Body of pancreas (tissue), 4 donors: Measurements from ENCODE around the gene PAGE2. TPM values are rescaled to one million over a fixed set of nuclear protein-coding genes. Genes with fewer than 3 reads are reported as not detected.
"Not testable (repeated sequence)": the region's sequence is repeated elsewhere in the genome, so short reads cannot be mapped to it uniquely, and the experiment has no call there.

Experiments used
- ATAC-seq: fragments of 150-250 bp; one replicate; pipeline ENCODE4 v1.9.1; 2016
- DNase-seq, 4 donors: peaks; one replicate each; pipeline ENCODE4 v3.0.0-alpha.2; 2019
- H3K27ac ChIP-seq, 4 donors: fragments of 200-600 bp; sonication (generic); 1 replicate in 3 of 4; 2 replicates in 1 of 4; pipeline versions ENCODE4 v1.5.1 to v1.6.1; 2016 to 2019; ENCODE audit warnings: mild to moderate bottlenecking in 1 of 4, mixed read lengths in 1 of 4, moderate library complexity in 1 of 4
- H3K27me3 ChIP-seq, 2 donors: fragments of 200-600 bp; sonication (generic); one replicate each; pipeline ENCODE4 v1.6.0; 2016; ENCODE audit warnings: mild to moderate bottlenecking in 1 of 2
- H3K36me3 ChIP-seq, 2 donors: fragments of 200-600 bp; sonication (generic); replicated peaks in 1 of 2; 2 replicates each; pipeline ENCODE4 v1.5.1; 2016; ENCODE audit warnings: low read depth in 2 of 2; ENCODE audit not compliant: insufficient read depth in 1 of 2
- H3K4me1 ChIP-seq: fragments of 200-600 bp; sonication (generic); one replicate; pipeline ENCODE4 v1.6.0; 2016
- H3K4me3 ChIP-seq, 2 donors: fragments of 200-600 bp; sonication (generic); 1 replicate in 1 of 2; 2 replicates in 1 of 2; pipeline ENCODE4 v1.5.1; 2016 to 2019
- H3K9me3 ChIP-seq, 3 donors: fragments of 200-600 bp; sonication (generic); 1 replicate in 2 of 3; 2 replicates in 1 of 3; pipeline ENCODE4 v1.5.1; 2016
- POLR2A ChIP-seq, 3 donors: fragments of 450-650 bp; IDR thresholded peaks; one replicate each; pipeline ENCODE4 v1.6.1; 2016; ENCODE audit warnings: antibody characterized with exemption in 3 of 3, mild to moderate bottlenecking in 2 of 3
- WGBS, 2 donors: methylation state at CpG; one replicate each; pipeline ENCODE4 v1.1.5; 2017; 5-methylcytosine and 5-hydroxymethylcytosine counted together
- intact Hi-C: fragments of 100-400 bp; cut with DNase I; formaldehyde crosslinking; loops from one replicate; pipeline ENCODE4 v1.15.1; 2023
- total RNA-seq, 2 donors: library from RNA; depleted of rRNA; stranded (reverse); fragments of >200 nt; gene quantifications; one replicate each; pipeline ENCODE4 v1.1.0, GENCODE V29; 2016
- TF ChIP-seq, protein P1 (sequence below), 7 experiments: fragments of 450-650 bp in 4 of 7; fragments of 200-600 bp in 3 of 7; sonication (generic) in 3 of 7; IDR thresholded peaks; one replicate each; pipeline ENCODE4 v1.5.1; 2016 to 2019; ENCODE audit warnings: antibody characterized with exemption in 7 of 7

Gene PAGE2, protein sequence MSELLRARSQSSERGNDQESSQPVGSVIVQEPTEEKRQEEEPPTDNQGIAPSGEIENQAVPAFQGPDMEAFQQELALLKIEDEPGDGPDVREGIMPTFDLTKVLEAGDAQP
- total RNA-seq = not detected

- no peaks in the 10 kb centered on the region for H3K9me3 ChIP-seq
Observed at GRCh38 chrX:55088795-55089489, at the start of gene PAGE2. TSS of gene PAGE2 (plus strand) at chrX:55089018. CDS start at chrX:55090021, 1,003 bp downstream.

DNA sequence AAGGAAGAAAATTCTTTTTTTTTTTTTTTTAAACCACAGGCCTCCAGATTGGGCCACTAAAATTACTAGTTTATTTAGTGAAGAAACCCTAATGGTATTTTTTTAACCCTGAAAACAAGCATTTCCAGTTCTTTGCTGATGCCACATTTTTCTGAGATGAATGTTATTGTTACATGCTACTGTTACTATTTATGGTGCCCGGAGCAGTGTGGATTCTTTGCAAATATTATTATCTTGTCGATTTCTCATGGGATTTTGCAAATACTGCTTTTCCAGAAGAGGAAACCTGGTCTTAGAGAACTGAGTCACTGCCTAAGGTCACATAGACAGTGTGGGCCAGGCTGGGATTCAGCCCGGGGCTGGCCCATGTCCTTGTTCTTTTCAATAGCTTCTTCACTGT lies 49.3 kb upstream of the PAGE2 start:
- Histone ChIP-seq H3K27me3 (no peaks in the 10 kb centered on the region), H3K4me3 (no peak overlapping the region), H3K4me1 (no peaks in the 10 kb centered on the region), H3K36me3 (no peaks in the 10 kb centered on the region), H3K27ac (no peak overlapping the region), H3K9me3 (no peaks in the 10 kb centered on the region)
- 61 to 94% methylated on average over 2 to 3 of the region's 3 CpGs for WGBS, 2 donors
- intact Hi-C loops = no loop called here
- no peak for TF ChIP-seq POLR2A (IDR thresholded peaks at IDR 0.05)
- TF ChIP-seq, protein P1, sequence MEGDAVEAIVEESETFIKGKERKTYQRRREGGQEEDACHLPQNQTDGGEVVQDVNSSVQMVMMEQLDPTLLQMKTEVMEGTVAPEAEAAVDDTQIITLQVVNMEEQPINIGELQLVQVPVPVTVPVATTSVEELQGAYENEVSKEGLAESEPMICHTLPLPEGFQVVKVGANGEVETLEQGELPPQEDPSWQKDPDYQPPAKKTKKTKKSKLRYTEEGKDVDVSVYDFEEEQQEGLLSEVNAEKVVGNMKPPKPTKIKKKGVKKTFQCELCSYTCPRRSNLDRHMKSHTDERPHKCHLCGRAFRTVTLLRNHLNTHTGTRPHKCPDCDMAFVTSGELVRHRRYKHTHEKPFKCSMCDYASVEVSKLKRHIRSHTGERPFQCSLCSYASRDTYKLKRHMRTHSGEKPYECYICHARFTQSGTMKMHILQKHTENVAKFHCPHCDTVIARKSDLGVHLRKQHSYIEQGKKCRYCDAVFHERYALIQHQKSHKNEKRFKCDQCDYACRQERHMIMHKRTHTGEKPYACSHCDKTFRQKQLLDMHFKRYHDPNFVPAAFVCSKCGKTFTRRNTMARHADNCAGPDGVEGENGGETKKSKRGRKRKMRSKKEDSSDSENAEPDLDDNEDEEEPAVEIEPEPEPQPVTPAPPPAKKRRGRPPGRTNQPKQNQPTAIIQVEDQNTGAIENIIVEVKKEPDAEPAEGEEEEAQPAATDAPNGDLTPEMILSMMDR (IDR thresholded peaks at IDR 0.05) = no peak
- DNase-seq = no peak
- no peak for ATAC-seq

More at GRCh38 chrX:55088795-55089489, at the start of gene PAGE2:
- DNase-seq = no peak
- Histone ChIP-seq H3K4me3 (no peak within 1 kb of the TSS), H3K27me3 (no peaks in the 10 kb centered on the region), H3K36me3 (no peaks in the 10 kb centered on the region), H3K27ac (no peak within 1 kb of the TSS), H3K4me1 (no peaks in the 10 kb centered on the region)
- intact Hi-C loops = no loop called here
- TF ChIP-seq, protein P1 (IDR thresholded peaks at IDR 0.05) = no peak
- TF ChIP-seq POLR2A (IDR thresholded peaks at IDR 0.05) = no peak
- 84 to 89% methylated on average over 13 to 24 of the region's 30 CpGs for WGBS, 2 donors
- no peak for ATAC-seq

GRCh38 chrX:55041514-55041913 lies 47.3 kb upstream of the PAGE2 start:
- ATAC-seq (no peak), DNase-seq (no peak)
- Histone ChIP-seq H3K4me1 (no peaks in the 10 kb centered on the region), H3K4me3 (no peak overlapping the region), H3K27me3 (no peaks in the 10 kb centered on the region), H3K36me3 (no peaks in the 10 kb centered on the region), H3K9me3 (no peaks in the 10 kb centered on the region), H3K27ac (no peak overlapping the region)
- 75% methylated on average over 3 of the region's 6 CpGs; no CpG with 5 or more reads in 1 of the 2 donors for WGBS, 2 donors
- TF ChIP-seq, protein P1 (IDR thresholded peaks at IDR 0.05) = no peak
- no peak for TF ChIP-seq POLR2A (IDR thresholded peaks at IDR 0.05)
- intact Hi-C loops = no loop called here

DNA sequence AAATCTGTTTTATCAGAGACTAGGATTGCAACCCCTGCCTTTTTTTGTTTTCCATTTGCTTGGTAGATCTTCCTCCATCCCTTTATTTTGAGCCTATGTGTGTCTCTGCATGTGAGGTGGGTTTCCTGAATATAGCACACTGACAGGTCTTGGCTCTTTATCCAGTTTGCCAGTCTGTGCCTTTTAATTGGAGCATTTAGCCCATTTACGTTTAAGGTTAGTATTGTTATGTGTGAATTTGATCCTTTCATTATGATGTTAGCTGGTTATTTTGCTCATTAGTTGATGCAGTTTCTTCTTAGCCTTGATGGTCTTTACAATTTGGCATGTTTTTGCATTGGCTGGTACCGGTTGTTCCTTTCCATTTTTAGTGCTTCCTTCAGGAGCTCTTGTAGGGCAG lies 38.2 kb upstream of the PAGE2 start:
- 61 to 67% methylated on average over 2 of the region's 2 CpGs for WGBS, 2 donors
- not testable (repeated sequence) for ATAC-seq, H3K9me3 ChIP-seq, H3K27ac ChIP-seq, H3K27me3 ChIP-seq, H3K36me3 ChIP-seq, DNase-seq, H3K4me1 ChIP-seq, H3K4me3 ChIP-seq
- intact Hi-C loops = loop anchor here (10.0 kb wide), 1 partner anchor 156 kb away; no protein-coding TSS in a partner anchor

DNA sequence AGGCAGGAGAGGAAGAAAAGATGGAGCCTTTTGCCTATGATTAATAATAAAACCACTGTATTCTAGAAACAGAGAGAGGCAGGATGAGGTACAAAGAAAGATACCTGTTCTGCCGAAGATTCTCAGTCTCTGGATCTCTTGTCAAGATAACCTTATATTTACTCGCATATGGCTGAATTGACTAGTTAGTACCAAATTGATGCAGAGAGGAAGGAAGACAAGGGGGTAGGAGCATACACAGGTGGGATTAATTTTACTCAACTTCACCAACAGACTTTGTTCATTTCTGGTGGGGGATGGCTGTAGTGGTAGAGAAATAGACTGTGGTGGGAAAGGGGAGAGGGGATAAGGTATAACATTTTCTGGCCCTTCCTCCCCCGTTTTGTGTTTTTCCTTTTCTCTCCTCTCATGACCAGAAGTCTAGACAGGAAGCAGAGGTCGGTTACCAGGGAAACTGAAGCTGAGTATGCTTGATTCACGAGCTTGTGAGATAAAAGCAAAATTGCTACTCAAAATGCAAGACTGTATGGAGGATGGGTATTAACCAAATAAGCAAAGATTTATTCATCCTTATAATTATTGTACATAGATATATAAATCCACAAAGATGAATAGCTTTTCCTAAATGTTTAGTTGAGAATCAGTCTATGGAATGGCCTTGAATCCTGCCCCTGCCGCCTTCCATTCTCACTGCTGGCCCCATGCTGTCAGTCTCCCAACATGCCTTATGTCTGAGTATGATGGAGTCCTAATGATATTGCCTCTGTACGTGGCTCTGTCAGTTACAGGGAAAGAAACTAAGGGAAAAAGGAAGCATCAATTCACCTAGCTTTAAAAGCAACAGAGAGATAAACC lies 31.8 kb upstream of the PAGE2 start:
- Histone ChIP-seq H3K27ac (no peak overlapping the region), H3K4me1 (no peaks in the 10 kb centered on the region), H3K36me3 (no peaks in the 10 kb centered on the region), H3K4me3 (no peak overlapping the region), H3K27me3 (no peaks in the 10 kb centered on the region), H3K9me3 (no peaks in the 10 kb centered on the region)
- ATAC-seq (no peak), DNase-seq (no peak)
- intact Hi-C loops = loop anchor here (10.0 kb wide), 1 partner anchor 162 kb away; no protein-coding TSS in a partner anchor
- TF ChIP-seq, protein P1 (IDR thresholded peaks at IDR 0.05) = no peak
- TF ChIP-seq POLR2A (IDR thresholded peaks at IDR 0.05) = no peak
- WGBS, 2 donors = 19% methylated on average over 7 of the region's 7 CpGs
